HG03097 (cell line): Measurements from ENCODE around the gene GAPT.

Experiments
- ATAC-seq: cut with Tn5 transposase; IDR thresholded peaks from one replicate; pipeline ENCODE4 v1.9.1; 2021; ENCODE audit not compliant: unreplicated experiment, low FRiP score

The GAPT gene

DNA sequence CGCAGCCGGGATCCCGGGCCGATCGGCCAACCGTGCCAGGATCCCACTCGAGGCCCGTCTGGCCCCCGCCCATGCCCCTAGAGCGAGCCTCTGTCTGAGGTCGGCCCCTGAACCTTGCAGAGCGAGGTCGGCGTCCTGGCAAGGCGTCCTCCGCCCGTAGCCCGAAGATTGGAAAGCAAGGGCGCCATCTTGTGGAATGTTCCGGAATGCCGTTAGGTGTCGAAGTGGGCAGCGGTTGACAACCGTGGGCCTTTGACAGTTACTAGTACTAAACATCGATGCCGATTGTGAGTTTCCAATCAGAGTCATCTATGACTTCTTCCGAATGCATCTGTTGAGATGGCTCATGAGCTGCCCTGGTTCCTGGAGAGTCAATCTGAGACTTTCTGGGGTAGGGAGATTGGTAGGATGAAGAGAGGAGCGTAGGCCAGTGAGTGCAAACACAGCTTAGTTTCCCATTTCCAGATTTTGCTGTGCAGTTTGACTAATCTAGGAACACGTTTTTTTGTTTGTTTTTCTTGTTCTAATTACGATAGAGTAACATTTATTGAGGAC lies 30.4 kb upstream of the GAPT start:
- ATAC-seq, result peak; percentile 77

DNA sequence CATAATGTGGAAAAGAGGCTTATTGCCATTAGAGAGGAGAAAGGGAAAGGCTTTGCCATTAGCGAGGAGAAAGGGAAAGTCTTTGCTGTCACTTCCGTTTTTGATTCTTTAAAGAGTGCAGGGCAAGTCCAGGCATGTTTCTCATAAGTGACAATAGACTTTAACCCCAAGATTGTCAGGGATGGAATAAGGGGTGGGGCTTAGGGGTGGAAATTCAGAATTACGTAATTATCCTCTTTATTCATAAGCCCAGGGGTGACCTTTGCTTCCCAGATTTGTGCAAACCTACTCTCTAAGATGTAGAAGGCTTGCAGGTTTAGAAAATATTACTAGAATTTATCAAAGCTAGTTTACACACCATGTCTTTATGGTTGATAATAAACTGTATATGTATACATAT lies 29.1 kb upstream of the GAPT start:
- ATAC-seq, result no peak

- no peak for ATAC-seq
Measured at GRCh38 chr5:58462623-58463230, 28.5 kb upstream of the GAPT start.

- ATAC-seq, result peak; percentile 99
Measured at GRCh38 chr5:58466939-58467338, 24.3 kb upstream of the GAPT start.

DNA sequence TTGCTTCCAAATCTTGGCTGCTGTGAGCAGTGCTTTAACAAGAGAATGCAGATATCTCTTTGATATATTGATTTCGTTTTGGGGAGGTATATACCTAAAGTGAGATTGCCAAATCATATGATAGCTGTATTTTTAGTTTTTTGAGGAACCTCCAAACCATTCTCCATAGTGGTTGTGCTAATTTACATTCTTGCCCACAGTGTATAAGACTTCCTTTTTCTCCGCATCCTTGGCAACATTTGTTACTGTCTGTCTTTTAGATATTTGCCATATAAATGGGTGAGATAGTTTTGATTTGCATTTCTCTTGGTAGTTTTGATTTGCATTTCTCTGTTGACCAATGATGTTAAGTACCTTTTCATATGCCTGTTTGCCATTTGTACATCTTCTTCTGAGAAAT lies 21.3 kb upstream of the GAPT start:
- no peak for ATAC-seq

DNA sequence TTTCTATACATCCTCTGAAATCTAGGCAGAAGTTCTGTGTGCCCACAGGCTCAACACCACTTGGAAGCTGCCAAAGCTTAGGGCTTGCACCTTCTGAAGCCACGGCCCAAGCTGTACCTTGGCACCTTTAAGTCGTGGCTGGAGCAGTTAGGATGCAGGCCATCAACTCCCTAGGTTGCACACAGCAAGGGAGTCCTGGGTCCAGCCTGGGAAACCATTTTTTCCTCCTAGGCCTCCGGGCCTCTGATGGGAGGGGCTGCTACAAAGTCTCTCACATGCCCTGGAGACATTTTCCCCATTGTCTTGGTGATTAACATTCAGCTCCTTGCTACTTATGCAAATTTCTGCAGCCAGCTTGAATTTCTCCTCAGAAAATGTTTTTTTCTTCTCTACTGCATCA lies 15.8 kb upstream of the GAPT start:
- ATAC-seq, result no peak

DNA sequence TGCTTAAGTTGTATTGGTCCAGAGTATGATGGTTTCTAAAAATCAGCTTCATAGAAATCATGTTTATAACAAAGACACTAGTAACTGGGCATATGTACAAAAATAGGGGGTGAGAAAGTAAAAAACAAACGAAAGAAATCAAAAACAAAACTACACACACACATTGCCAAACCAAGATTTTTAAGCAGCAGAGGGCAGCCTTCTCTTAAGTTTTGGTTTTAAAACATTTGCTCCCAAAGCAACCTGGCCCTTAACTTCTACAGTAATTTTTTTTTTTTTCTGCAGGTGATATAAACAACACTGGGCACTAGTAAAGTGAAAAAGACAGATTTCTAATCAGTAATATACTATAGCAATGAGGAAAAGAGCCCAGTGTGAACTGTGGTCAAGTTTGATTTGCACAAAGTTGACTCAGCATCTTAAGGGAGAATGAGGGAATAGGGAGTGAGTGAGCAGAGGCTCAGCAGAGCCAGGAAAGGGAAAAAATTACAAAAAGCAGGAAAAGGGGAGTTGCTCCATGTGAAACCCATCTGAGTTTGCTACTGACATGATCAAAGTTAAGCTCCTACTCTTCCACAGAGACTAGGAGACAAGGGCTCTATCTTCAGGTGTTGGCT lies 13.4 kb upstream of the GAPT start:
- no peak for ATAC-seq

GRCh38 chr5:58481066-58481676 lies 10.1 kb upstream of the GAPT start:
- no peak for ATAC-seq

GRCh38 chr5:58481828-58482227 lies 9.4 kb upstream of the GAPT start:
- no peak for ATAC-seq

DNA sequence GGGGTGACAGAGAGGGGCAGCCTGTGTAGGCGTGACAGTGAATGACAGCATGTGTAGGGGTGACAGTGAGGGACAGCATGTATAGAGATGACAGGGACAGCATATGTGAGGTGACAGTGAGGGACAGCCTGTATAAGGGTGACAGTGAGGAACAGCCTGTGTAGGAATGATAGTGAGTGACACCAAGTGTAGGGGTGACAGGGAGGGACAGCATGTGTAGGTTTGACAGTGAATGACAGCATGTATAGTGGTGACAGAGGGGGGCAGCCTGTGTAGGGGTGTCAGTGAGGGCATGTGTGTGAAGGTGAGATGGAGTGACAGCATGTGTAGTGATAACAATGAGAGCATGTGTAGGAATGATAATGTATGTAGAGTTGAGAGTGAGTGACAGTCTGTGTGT lies 8.7 kb upstream of the GAPT start:
- no peak for ATAC-seq

DNA sequence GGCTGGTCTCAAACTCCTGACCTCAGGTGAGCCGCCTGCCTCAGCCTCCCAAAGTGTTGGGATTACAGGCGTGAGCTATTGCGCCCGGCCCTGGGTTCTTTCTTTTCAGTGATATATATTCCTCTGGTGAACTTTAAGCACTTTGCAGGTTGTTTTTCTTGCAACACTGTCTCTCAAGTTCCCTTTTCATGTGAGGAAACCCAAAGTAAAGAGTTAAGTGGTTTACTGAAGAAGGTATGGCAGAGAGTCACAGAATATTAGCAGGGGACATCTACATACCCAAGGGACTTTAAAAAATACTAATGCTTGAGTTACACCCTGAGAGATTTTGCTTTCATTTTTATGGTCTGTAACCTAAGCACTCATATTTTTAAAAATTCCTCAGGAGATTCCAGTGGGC lies 6.7 kb upstream of the GAPT start:
- no peak for ATAC-seq

GRCh38 chr5:58486290-58486689 lies 4.9 kb upstream of the GAPT start:
- ATAC-seq, result no peak

- no peak for ATAC-seq
Measured at GRCh38 chr5:58490402-58491050, 709 bp upstream of the GAPT start.

- ATAC-seq, result no peak
Measured at GRCh38 chr5:58493141-58493540, 1.9 kb downstream of the GAPT start.

DNA sequence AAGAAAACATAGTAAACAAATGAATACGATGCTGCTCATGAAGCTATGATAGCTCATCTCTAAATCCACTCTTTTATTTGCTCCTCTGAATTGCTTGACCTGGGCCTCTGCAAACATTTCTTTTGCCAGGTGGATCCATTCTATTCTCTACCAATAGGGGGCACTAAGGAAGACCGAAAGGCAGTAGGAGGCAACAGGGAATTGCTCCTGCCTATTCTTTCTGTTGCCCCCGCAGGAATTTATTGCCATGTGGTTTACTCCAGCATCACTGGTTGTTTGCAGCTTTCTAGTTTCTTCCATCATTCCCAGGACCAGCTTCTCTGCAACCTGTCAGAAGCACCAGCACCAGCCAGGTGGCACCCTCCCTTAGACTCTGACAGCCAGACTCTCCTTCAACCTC lies 5.3 kb downstream of the GAPT start:
- ATAC-seq, result no peak

DNA sequence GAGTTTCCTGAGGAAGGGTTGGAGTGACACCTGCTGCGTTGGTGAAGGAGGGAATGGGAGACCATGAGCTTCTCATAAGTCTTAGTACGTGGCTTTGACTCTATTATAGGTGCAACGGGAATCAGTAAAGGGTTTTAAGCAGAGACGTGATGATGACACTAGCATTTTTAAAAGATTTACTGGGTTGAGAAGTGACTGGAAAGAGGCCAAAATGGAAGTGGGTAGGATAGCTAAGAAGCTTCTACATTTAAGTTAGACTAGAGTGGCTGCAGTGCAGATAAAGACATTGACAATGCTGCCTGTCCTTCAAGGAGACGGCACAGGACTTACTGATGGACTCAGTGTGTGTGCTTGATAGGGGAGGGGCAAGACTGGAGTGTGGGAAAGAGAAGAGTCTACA lies 6.2 kb downstream of the GAPT start:
- no peak for ATAC-seq

DNA sequence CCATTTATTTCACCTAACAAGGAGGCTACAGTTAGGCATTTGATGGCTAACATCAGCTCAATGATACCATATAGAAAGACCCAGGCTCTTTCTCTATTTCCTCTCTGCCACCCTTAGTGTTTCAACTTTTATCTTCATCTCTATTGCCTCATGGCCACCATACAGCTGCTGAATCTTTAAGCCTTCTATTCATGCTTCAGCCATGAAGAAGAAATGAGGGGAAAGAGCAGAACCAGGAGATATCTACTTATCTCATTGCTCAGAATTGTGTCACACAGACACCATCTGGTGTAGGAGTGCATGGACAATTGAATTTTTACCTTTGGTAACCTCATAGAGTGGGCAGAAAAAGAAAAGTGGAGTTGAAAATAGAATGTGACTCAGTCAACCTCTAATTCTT lies 6.7 kb downstream of the GAPT start:
- ATAC-seq, result no peak

DNA sequence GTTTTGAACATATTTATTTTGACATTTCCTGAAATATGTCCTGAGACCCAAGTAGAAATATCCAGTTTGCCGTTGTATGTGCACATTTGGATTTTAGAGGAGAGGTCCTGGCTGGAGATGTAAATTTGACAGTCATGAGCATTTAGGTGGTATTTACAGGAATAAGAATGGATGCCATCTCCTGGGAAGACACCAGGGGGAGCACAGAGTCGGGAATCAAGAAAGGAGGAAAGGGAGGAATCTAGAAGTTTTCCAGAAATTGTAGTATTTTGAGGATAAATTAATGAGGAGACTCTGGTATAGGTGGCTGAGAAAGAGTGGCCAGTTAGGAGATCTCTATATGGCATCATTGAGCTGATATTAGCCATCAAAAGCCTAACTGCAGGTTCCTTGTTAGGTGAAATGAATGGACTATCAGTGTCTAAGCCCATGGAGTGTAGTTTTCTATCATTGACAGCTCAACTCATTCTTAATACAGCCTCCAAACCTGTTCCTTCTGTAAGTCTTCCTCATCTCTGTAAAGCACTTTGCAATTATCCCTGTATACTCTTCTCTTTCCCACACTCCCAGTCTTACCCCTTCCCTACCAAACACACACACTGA lies 7.2 kb downstream of the GAPT start:
- no peak for ATAC-seq

DNA sequence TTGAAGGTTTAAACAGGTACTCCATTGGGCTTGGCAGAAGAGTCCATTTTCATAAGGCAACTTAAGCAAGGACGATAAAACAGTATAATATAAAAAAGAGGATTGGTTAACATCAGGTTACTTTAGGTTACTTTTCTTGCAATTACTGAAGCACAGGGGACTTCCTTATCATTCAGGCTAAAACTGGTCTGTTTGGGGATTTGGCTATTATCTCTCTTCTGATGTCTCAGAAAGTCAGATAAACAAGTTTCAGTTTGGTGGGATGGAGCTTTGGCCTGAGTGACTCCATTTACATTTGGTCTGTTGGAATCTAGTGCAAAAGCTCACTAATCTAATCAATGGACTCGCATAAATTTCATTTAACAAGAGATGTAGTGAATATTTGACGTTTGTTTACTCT lies 8.0 kb downstream of the GAPT start:
- ATAC-seq, result no peak

GRCh38 chr5:58499941-58500340 lies 8.7 kb downstream of the GAPT start:
- no peak for ATAC-seq

- ATAC-seq, result no peak
Measured at GRCh38 chr5:58501778-58502417, 10.7 kb downstream of the GAPT start.
